ENCODE results near the gene GALNT12. TPM values are rescaled to one million over a fixed set of nuclear protein-coding genes. Genes with fewer than 3 reads are reported as not detected.

GALNT12 gene
- total RNA-seq, 1 donor: 10.1 TPM

- Histone ChIP-seq H3K4me2 (ENCODE audit: insufficient read depth, low read length) (no peak overlapping the region), H3K4me3 (ENCODE audit: insufficient read depth, low read length) (no peak overlapping the region), H3K27ac (ENCODE audit: low read depth, low read length) (no peak overlapping the region), H2AFZ (ENCODE audit: low read length) (no peak overlapping the region), H3K27me3 (ENCODE audit: insufficient read depth, low read length) (peaks cover 28% of the 10 kb centered on the region), H3K79me2 (ENCODE audit: insufficient read depth, low read length) (no peaks in the 10 kb centered on the region), H3K36me3 (ENCODE audit: insufficient read depth, low read length) (no peaks in the 10 kb centered on the region), H3K9me3 (ENCODE audit: low read depth, low read length) (peaks cover 5% of the 10 kb centered on the region), H3K4me1 (ENCODE audit: insufficient read depth, low read length) (peaks cover 19% of the 10 kb centered on the region), H4K20me1 (ENCODE audit: insufficient read depth, low read length) (no peaks in the 10 kb centered on the region)
- TF ChIP-seq, protein P1, sequence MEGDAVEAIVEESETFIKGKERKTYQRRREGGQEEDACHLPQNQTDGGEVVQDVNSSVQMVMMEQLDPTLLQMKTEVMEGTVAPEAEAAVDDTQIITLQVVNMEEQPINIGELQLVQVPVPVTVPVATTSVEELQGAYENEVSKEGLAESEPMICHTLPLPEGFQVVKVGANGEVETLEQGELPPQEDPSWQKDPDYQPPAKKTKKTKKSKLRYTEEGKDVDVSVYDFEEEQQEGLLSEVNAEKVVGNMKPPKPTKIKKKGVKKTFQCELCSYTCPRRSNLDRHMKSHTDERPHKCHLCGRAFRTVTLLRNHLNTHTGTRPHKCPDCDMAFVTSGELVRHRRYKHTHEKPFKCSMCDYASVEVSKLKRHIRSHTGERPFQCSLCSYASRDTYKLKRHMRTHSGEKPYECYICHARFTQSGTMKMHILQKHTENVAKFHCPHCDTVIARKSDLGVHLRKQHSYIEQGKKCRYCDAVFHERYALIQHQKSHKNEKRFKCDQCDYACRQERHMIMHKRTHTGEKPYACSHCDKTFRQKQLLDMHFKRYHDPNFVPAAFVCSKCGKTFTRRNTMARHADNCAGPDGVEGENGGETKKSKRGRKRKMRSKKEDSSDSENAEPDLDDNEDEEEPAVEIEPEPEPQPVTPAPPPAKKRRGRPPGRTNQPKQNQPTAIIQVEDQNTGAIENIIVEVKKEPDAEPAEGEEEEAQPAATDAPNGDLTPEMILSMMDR (IDR thresholded peaks at IDR 0.05; ENCODE audit: extremely low read depth, low read depth, low read length): peak; percentile 75
- peak; percentile 88 for DNase-seq (ENCODE audit: insufficient read length, low spot score, missing footprints)
Measured at GRCh38 chr9:98860871-98861293, 53.4 kb downstream of the GALNT12 start.

GRCh38 chr9:98861781-98862504, 54.5 kb downstream of the GALNT12 start:
- no peak for DNase-seq (ENCODE audit: insufficient read length, low spot score, missing footprints)
- Histone ChIP-seq H3K27ac (ENCODE audit: low read depth, low read length) (no peak overlapping the region), H3K4me1 (ENCODE audit: insufficient read depth, low read length) (peaks cover 24% of the 10 kb centered on the region), H3K79me2 (ENCODE audit: insufficient read depth, low read length) (no peaks in the 10 kb centered on the region), H3K4me2 (ENCODE audit: insufficient read depth, low read length) (no peak overlapping the region), H3K4me3 (ENCODE audit: insufficient read depth, low read length) (no peak overlapping the region), H4K20me1 (ENCODE audit: insufficient read depth, low read length) (no peaks in the 10 kb centered on the region), H2AFZ (ENCODE audit: low read length) (no peak overlapping the region), H3K36me3 (ENCODE audit: insufficient read depth, low read length) (no peaks in the 10 kb centered on the region), H3K9me3 (ENCODE audit: low read depth, low read length) (no peaks in the 10 kb centered on the region), H3K27me3 (ENCODE audit: insufficient read depth, low read length) (peaks cover 23% of the 10 kb centered on the region)
- TF ChIP-seq, protein P1 (IDR thresholded peaks at IDR 0.05; ENCODE audit: extremely low read depth, low read depth, low read length): no peak

DNA sequence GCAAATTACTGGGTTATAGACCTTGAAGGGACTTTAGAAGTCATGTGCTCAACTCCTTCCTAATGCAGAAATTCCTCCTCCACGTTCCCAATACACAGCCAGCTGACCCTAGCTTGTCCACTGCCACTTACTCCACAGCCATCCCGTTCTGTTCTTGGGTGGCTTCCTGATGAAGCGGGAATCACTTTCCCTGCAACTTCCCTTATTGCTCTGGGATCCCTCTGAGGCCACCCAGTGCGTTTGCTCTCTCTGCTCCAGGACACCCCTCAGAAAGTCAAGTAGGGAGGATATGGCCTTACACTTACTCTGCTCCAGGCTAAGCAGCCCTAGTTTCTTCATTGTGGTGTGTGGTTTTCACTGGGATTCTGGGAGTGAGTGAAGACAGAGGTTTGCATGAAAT, 55.5 kb downstream of the GALNT12 start:
- TF ChIP-seq, protein P1 (IDR thresholded peaks at IDR 0.05; ENCODE audit: extremely low read depth, low read depth, low read length): no peak
- Histone ChIP-seq H3K4me3 (ENCODE audit: insufficient read depth, low read length) (no peak overlapping the region), H3K27me3 (ENCODE audit: insufficient read depth, low read length) (peaks cover 19% of the 10 kb centered on the region), H3K4me2 (ENCODE audit: insufficient read depth, low read length) (no peak overlapping the region), H3K36me3 (ENCODE audit: insufficient read depth, low read length) (no peaks in the 10 kb centered on the region), H4K20me1 (ENCODE audit: insufficient read depth, low read length) (no peaks in the 10 kb centered on the region), H2AFZ (ENCODE audit: low read length) (no peak overlapping the region), H3K4me1 (ENCODE audit: insufficient read depth, low read length) (peaks cover 34% of the 10 kb centered on the region), H3K27ac (ENCODE audit: low read depth, low read length) (no peak overlapping the region), H3K79me2 (ENCODE audit: insufficient read depth, low read length) (no peaks in the 10 kb centered on the region), H3K9me3 (ENCODE audit: low read depth, low read length) (no peaks in the 10 kb centered on the region)
- DNase-seq (ENCODE audit: insufficient read length, low spot score, missing footprints): no peak

DNA sequence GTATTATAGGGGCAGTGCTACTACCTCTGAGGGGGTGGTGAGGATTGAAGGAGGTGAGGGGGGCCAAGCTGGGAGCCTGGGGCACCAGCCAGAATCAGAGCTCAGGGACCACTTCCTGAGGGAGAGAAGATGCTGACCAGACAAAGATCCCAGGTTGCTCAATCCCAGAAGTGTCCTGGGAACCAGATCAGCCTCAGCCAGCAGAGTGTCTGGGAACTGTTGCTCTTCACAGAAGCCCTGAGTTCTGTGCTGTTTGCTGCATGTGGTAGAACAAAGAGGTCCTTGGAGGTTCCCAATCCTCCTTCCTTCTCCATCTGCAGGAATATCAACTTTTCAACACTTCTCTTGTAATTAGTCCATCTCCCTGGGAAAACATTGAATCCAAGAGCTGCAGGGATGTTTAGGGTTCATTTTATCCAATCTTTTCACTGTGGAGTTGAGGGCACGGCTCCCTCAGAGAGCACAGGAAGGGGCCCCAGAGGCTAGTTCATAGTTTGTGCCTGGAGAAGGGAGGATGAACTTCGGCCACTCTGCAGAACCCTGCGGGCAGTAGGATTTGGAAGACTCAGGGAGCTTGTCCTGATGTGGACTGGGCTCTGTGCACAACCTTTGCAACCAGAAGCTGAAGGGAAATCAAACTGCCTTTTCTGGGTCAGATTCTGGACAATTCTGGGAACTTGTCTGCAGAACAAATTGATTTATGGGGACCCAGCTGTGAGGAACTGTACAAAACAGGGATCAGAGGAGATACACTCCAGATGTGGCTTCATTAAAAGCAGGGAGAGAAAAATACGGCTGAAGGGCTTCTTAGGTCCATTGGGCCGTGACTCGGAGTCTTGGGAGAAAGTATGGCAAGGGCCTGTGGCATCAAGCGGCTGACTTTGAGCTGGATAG, 57.1 kb downstream of the GALNT12 start:
- H3K9me3 ChIP-seq (ENCODE audit: low read depth, low read length): peaks cover 2% of the 10 kb centered on the region
- no peak for DNase-seq (ENCODE audit: insufficient read length, low spot score, missing footprints)
- H3K4me1 ChIP-seq (ENCODE audit: insufficient read depth, low read length): peaks cover 37% of the 10 kb centered on the region
- TF ChIP-seq, protein P1 (IDR thresholded peaks at IDR 0.05; ENCODE audit: extremely low read depth, low read depth, low read length): no peak
- no peak overlapping the region for H2AFZ ChIP-seq (ENCODE audit: low read length)
- no peak overlapping the region for H3K4me3 ChIP-seq (ENCODE audit: insufficient read depth, low read length)
- H3K27ac ChIP-seq (ENCODE audit: low read depth, low read length): no peak overlapping the region
- H3K36me3 ChIP-seq (ENCODE audit: insufficient read depth, low read length): no peaks in the 10 kb centered on the region
- H3K27me3 ChIP-seq (ENCODE audit: insufficient read depth, low read length): peaks cover 16% of the 10 kb centered on the region
- H4K20me1 ChIP-seq (ENCODE audit: insufficient read depth, low read length): no peaks in the 10 kb centered on the region
- no peaks in the 10 kb centered on the region for H3K79me2 ChIP-seq (ENCODE audit: insufficient read depth, low read length)
- no peak overlapping the region for H3K4me2 ChIP-seq (ENCODE audit: insufficient read depth, low read length)

Data from osteoblast (primary cell).